GM18951 (cell line): Measurements from ENCODE around the gene NARS2.

Source experiments
- POLR2A ChIP-seq: IDR thresholded peaks from 4 replicates; pipeline ENCODE4 v1.6.1; 2011; ENCODE audit warnings: mild to moderate bottlenecking; ENCODE audit not compliant: insufficient read length, insufficient read depth; ENCODE audit errors: extremely low read depth
- in situ Hi-C: fragments of 300-500 bp; cut with MboI; formaldehyde crosslinking; loops from one replicate; pipeline ENCODE4 v1.12.0; 2022; ENCODE audit warnings: low sequenced_read_pairs, mixed read lengths, inconsistent platforms; ENCODE audit not compliant: unreplicated experiment

The NARS2 gene

GRCh38 chr11:78510597-78510996, 64.1 kb downstream of the NARS2 start:
- no peak for TF ChIP-seq POLR2A
- in situ Hi-C loops, result no loop called here

- no peak for TF ChIP-seq POLR2A
- in situ Hi-C loops, result no loop called here
Measured at GRCh38 chr11:78510025-78510596, 64.6 kb downstream of the NARS2 start.

- in situ Hi-C loops, result no loop called here
- no peak for TF ChIP-seq POLR2A
Measured at GRCh38 chr11:78504708-78505107, 70.0 kb downstream of the NARS2 start.

- in situ Hi-C loops, result no loop called here
- TF ChIP-seq POLR2A, result no peak
Measured at GRCh38 chr11:78504181-78504580, 70.5 kb downstream of the NARS2 start.

GRCh38 chr11:78499971-78500370, 74.7 kb downstream of the NARS2 start:
- in situ Hi-C loops, result no loop called here
- no peak for TF ChIP-seq POLR2A

- in situ Hi-C loops, result no loop called here
- no peak for TF ChIP-seq POLR2A
Measured at GRCh38 chr11:78497293-78497692, 77.4 kb downstream of the NARS2 start.

GRCh38 chr11:78493413-78493975, 81.2 kb downstream of the NARS2 start:
- no peak for TF ChIP-seq POLR2A
- in situ Hi-C loops, result no loop called here

- no peak for TF ChIP-seq POLR2A
- in situ Hi-C loops, result no loop called here
Measured at GRCh38 chr11:78492973-78493372, 81.7 kb downstream of the NARS2 start.

GRCh38 chr11:78489184-78489583, 85.5 kb downstream of the NARS2 start:
- in situ Hi-C loops, result no loop called here
- TF ChIP-seq POLR2A, result no peak

GRCh38 chr11:78478536-78478935, 96.1 kb downstream of the NARS2 start:
- in situ Hi-C loops, result no loop called here
- TF ChIP-seq POLR2A, result no peak

GRCh38 chr11:78476066-78476465, 98.6 kb downstream of the NARS2 start:
- in situ Hi-C loops, result no loop called here
- TF ChIP-seq POLR2A, result no peak

- no peak for TF ChIP-seq POLR2A
- in situ Hi-C loops, result no loop called here
Measured at GRCh38 chr11:78474451-78474850, 100.2 kb downstream of the NARS2 start.

GRCh38 chr11:78472905-78473304, 101.8 kb downstream of the NARS2 start:
- TF ChIP-seq POLR2A, result no peak
- in situ Hi-C loops, result no loop called here

GRCh38 chr11:78472382-78472781, 102.3 kb downstream of the NARS2 start:
- in situ Hi-C loops, result no loop called here

GRCh38 chr11:78470861-78471442, 103.7 kb downstream of the NARS2 start:
- in situ Hi-C loops, result no loop called here
- no peak for TF ChIP-seq POLR2A

More at GRCh38 chr11:78472382-78472781, 102.3 kb downstream of the NARS2 start:
- no peak for TF ChIP-seq POLR2A

GRCh38 chr11:78469896-78470295, 104.8 kb downstream of the NARS2 start:
- in situ Hi-C loops, result no loop called here
- TF ChIP-seq POLR2A, result no peak
